ENCODE data around the gene DGKI.
A peak's percentile ranks its signal among the peaks of the same experiment; 100 is the strongest.

The DGKI gene

DNA sequence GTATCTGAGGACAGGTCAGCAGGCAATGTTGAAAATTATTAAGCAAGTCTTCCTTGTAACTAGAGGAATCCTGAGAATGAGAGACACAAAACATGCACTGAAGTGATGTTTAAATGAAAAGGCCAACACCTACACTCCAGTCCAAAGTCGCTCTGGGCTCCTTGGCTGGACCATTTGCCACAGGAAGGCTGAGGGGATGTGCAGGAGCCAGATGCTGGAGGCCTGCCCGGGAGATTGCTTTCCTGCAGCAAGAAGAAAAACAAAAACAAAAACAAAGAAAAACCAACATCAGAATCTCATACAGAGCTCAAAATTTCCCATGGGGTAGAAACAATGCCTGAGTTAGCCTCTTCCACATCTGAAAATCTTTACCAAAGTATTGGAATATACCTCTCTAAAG, 157.0 kb downstream of the DGKI start:
- DNase-seq (ENCODE audit: low read depth, low spot score), result no peak

DNA sequence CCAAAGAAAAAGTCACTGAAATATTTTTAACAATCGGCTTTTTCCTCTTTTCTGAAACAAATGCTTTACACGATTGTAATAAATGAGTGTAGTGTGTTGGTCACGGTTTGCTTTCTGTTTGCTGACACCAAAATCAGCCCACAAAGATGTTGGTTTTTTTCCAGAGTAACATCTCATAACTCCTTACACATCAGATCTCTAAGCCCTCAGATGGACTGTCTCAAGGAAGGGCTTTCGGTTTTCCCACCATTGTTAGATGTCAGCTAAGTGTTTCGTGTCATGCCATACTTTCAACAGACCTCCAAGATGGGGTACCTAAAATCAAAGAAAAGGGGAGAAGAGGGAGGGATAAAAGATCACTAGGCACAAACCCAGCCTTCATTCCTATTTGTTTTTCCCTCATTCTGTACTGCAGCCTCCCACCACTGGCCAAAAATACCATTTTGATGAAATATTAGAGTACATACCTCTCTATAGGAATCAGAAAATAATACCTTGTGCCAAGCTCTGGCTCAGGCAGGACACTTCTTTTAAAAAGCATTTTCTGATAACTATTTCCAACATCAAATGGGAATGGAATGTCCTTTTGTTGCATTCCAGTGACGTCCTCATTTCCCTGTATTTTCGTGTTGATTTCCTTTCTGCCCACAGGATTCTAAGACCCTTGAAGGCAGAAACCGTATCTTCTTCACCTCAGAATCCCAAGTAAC, 159.1 kb downstream of the DGKI start:
- DNase-seq (ENCODE audit: low read depth, low spot score), result no peak

DNA sequence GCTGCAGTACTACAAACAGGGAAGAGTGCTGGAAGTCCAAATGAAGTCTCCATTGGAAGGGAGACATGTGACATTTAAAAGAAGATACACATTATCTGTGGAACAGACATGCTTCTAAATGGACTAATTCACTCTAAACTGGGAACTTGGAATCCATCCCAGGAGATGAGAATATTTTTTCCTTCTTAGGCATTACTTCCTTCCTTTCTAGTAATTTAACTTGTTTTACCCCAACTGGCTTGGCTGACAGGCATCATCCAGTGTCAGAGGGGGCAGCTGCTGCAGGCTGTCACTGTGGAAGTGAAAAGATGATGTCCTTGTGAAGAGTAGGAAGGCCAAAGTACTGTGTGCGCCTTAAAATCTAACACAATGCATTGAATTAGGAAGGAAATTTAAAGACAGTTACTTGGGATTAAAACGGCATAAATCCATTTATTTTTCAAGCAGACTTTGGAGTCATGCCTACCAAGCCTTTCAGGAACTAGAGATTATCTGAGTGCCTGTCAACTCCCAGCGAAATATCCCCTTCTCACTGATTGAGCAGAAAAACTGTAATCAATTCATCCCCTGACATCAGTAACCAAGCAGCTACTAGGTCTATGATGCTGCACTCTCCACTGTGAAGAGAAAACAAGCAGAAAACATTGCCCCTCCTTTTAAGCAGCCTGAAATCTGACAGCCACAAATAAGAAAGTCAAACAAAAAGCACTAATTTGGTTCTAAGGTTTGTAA, 161.2 kb downstream of the DGKI start:
- no peak for DNase-seq (ENCODE audit: low read depth, low spot score)

DNA sequence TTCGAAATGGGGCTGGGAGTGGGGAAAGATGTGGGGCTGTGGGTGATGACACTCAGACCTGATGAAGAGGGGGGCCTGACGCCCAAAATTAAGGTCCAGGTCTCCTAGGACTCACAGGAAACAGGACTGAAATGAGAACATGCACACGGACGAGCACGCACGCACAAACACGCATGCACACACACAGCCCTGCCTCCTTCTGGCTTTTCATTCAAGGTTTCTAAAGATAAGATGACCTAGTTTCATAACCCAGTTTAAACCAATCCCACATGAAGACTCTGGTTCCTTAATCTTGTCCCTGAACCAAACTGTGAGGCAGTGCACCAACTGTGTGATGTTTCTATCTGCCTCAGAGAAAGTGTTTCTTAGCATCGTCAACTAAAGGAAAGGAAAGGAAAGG, 162.0 kb downstream of the DGKI start:
- DNase-seq (ENCODE audit: low read depth, low spot score), result no peak

DNA sequence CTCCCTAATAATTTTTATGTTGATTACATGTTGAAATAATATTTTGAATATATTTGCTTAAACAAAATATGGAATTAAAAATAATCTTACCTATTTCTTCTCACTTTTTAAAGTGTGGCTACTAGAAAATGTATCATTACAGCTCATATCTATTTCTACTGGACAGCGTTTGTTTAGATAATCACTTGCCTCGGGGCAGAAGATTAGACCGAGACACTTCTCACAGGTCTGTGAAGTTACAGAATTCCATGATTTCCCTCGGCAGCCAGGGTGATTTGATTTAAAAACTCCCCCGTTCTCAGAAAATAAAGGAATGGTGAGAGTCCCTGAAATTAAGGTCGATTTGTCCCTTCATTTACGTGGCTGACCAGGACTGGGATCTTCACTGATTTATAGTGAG, 162.5 kb downstream of the DGKI start:
- no peak for DNase-seq (ENCODE audit: low read depth, low spot score)

DNA sequence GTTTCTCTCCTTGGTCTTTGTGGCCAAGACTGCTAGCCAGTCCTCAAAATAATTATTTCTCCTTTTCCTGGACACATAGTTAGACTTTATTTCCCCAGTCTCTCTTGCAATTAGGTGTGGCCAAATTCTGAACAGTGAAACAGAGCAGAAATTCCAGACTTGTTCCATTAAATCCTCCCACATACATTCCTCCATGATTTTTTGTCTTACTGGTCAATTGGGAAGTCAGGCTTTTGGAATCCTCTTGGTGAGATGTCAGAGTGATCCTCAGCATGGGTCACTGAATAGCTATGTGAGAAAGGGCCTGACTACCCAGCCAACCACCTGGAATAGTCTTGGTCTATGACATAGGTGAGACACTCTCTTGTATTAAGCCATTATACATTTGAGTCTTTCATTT, 164.2 kb downstream of the DGKI start:
- no peak for DNase-seq (ENCODE audit: low read depth, low spot score)

DNA sequence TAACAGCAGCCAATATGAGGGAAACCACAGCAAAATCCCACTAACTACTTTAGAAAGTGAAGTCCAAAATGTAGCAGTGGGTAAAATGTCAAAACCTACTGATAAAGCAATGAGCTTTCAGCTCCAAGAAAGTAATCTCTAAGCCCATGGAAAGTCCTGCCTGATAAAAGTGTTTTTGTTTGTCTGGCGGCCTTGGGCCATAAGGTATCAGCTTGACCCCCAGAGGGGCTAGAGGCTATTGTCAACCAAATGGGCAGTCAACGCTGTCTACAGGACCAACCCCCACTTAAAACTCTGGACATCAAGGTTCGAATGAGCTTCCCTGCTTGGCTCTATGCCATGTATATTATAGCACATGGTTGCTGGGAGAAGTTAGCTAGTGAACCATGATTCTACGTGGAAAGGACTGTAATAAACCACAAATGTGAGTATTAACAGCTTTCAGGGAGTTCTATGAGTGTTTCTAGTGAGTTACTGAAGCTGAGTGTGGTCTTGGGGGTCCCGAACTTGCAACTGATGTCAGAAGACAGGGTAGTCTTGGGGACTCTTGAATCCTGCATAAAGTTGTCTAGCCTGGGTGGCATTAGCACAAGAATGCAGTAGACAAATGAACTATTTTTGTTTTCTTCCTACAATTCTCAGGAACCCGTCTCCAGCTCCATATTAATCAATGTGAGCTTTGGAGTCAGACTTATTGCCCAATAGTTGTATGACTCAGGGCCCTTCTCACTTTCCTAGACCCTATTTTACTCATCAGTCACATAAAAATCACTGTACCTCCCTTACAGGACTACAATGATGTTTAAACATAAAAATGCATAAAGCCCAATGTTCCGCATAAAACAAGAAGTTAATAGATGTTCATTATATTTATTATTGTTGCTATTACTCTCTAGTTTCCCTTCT, 164.9 kb downstream of the DGKI start:
- no peak for DNase-seq (ENCODE audit: low read depth, low spot score)

DNA sequence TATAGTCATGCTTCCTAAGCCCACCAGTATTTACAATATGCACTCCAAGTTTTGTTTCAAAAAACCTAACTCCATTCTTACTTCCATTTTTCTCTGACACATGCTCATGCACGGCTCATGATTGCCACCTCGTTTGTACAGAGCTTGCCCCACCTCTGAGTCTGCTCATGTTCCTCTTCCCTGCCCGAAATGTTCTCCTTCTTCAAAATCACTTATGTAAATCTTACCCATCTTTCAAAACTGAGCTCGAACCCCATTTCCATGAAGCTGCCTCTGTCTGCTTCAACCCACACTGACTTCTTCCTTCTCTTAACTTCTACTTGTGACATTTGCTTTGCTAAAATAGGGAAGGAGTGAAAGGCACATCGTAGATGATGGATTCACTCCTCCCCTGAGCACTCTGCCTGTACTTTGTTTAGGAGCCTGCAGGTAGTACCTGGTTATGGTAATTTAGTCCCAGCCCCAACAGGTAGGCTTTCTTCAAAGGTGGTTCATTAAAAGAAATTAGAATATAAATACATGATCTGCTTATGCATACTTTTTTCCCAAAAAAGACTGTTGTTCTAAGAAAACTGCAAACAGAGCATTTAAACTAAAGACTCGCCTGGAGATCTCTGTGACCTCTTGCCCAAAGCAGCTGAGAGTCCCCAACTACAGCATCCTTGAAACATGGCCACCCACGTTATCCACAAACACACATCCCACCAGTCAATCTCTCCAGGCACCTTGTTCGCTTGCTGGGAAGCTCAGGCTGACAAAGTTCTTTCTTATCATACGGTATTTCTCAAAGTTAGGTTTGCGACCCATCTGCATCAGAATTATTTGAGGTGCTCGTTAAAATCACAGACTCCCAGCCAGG, 172.0 kb downstream of the DGKI start:
- no peak for DNase-seq (ENCODE audit: low read depth, low spot score)

DNA sequence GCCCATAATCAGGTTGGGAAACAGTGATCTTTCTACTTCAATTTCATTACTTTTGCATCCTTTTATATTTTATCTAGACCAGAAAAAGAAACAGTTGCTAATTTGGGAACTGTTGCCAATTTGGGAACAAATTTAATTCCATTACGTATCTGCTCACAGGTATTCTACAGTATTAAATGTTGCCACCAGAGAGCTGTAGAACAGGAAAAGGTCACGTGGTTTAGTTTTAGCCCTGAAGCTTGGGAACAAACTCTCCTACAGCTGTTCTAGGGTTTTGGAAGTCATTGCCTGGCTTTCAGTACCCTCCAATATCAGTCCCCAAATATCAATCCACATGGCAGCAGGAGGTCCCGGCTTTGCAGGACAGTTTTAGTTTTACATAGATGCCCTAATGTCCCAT, 172.7 kb downstream of the DGKI start:
- no peak for DNase-seq (ENCODE audit: low read depth, low spot score)

DNA sequence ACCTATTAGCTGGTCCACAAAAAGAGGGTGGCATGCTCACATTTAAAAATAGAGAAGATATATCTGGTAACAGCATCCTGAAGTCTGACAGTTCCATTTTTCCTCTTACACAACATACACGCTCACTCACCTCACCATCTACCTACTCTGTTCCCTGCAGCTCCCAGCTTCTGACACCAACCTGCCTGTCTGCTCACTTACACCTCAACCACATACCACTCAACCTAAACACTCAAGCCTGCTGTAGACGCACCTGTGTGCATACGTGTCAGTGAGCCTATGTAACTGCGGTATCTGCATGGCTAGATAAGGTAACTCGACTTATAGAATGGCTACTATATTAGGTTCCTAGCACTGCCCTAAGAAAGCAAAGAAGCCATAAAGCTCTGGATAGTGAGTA, 174.9 kb downstream of the DGKI start:
- DNase-seq (ENCODE audit: low read depth, low spot score), result no peak

DNA sequence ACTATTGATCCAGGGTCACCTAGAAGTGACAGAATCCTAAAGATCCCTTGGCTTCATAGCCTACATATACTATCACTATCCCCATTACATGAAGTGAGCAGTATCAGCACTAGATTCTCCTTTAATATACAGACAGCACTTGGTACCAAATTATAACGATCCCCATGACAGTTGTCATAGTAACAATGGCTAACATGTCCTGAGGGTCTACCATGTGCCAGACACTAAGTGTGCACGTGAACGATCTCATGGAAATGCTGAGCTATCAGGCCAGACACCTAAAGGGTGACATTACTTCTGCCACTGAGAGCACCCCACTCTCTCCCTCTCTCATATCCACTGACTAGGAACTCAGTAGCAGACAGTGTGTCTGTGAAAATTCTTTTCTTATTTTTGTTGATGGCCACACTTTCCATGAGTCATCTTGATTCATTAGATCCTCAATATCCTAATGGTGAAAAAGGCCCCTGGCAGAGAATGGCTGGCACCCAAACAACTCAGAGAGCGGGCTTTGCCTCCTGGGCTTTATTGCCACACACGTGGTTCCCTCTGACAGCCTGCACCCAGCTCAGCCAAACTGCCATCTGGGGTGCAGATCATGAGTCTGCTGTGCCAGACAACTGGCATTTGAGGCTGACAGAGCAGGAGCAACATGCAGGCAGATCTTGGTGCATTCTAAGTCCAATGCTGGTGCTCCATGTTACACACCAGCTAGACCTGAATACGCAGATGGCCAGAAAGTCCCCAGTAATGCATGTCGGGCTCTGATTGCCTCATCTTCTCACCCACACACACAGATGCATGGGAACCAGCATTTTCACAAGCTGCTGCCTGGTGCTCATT, 176.3 kb downstream of the DGKI start:
- DNase-seq (ENCODE audit: low read depth, low spot score), result no peak

DNA sequence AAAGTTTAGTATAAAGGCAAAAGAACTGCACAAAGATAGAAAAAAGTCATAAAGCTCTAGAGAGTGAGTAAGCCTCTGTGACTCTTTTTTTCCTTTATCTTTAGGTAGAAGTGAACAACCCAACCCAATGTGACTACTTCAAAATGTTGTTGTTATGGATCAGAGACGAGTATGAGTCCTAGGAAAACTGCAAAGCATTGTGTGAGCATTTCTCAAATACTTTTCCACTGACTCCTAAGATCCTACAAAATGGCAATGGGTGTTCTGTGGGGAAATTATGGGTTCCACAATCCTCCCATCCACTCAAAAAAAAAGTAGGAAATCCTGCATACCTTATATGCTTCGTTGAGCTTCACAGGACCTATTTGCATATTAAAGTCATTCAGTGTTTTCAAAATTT, 177.1 kb downstream of the DGKI start:
- no peak for DNase-seq (ENCODE audit: low read depth, low spot score)

DNA sequence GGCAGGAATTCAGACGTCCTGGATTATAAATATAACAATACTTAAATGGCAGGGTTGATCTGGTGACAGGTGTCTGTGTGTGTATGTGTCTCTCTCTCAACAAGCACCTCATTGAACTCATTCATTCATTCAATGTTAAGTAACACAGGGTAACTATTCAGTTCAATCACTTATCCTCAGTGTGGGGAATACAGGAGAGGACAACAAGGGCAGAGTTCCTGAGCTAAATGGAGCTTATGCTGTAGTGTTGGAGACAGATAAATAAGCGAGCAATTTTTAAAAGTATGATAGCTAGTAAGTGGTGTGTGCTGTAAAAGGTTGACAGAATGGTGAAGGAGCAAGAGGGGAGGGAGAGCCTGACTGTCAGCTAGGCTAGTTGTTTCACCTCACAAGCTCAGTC, 178.4 kb downstream of the DGKI start:
- no peak for DNase-seq (ENCODE audit: low read depth, low spot score)

DNA sequence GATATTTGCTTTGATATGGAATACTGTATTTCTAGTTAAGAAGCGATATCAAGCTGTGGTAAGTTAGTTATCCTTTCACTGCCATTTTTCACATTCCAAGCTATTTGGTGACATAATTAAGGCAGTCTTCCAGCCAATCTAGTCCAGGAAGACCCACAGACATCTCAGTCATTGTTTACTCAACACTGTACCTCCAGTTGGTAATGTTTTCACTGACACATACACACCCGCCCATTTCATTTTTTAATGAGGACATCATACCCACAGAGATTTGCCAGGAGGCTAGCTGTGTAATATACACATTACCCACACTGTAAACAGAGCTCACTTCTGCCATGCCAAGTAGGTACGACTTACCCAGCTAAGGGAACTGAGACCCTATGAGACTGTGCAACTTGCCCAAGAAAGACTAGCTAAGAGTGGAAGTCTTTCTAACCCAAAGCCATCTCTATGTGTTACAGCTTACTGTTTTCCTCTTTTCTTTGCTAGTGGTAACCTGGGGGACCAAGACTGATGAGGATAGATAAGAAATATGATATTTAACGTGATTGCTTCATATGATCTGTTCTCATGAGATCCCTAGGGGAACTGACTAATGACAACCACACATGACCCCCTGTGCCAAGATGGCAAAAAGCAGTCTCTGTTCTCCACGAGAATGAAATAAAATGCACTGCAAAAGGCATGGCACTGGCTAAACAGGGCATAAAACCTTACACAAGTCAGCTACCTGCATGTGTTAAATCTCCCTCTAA, 179.0 kb downstream of the DGKI start:
- DNase-seq (ENCODE audit: low read depth, low spot score), result no peak

DNA sequence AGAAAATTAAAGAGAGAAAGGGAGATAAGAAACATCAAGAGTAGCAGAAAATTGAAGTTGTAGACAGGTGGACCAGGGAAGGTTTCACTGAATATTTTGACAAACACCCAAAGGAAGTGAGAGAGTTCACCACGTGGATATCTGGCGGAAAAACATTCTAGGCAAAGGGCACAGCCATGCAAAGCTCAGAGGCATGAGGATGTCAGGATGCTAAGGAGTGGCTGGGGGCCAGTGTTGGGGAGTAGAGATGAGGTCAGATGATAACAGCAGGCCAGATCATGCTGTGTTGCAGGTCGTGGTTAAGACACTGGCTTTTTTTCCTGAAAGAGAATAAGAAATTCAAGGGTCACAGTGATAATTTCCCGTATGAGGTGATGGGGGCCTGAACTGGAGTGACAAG, 181.9 kb downstream of the DGKI start:
- DNase-seq (ENCODE audit: low read depth, low spot score), result no peak

DNA sequence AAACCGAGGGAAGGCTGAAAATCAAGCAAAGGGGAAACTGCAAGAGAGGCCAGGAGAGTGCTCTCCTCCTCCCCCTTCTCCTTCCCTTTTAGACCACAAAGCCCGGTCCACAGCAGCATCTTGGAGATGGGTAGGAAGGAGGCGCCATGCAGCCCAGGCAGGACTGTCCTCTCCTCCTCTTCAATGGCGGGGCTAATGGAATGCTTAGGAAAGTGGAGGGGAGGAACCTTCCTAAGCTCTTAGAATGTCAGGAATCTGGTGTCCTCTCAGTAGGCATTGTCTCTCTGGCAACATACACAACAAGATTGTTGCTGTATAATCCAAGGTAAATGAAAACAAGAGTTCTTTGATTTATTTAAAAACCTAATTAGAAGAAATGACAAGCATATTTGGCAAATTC, 185.1 kb downstream of the DGKI start:
- peak; percentile 68 for DNase-seq (ENCODE audit: low read depth, low spot score)

DNA sequence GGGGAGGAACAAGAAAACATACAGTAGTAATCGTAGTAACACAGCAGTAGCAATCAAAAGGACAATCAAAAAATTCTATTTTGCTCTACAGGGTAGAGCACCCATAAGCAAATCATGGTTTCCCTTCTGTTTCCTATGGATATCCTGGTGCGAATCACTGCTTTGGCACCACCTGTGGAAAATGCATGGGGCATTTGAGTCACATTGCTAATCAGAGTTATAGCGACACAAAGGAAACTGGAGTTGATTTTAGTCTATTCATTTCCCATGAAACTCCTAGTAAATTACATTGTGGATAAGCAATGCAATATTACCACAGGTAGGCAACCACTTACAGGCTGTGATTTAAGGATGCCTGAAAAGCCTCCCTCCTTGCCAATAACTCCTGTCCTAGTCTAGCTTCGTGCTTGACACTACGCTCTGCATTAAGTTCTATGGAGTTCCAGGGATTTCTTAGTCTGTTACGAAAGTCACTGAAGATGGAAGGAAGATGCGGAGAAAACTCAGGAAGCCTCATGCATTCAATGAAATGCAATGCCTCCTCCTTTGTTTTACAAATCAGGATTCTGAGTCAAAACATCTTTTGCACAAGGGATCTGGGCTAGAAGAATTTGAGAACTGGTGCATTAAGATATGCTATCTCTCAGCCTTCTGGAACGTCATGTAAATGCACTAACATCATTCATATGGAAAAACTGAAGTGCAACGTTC, 188.4 kb downstream of the DGKI start:
- no peak for DNase-seq (ENCODE audit: low read depth, low spot score)

DNA sequence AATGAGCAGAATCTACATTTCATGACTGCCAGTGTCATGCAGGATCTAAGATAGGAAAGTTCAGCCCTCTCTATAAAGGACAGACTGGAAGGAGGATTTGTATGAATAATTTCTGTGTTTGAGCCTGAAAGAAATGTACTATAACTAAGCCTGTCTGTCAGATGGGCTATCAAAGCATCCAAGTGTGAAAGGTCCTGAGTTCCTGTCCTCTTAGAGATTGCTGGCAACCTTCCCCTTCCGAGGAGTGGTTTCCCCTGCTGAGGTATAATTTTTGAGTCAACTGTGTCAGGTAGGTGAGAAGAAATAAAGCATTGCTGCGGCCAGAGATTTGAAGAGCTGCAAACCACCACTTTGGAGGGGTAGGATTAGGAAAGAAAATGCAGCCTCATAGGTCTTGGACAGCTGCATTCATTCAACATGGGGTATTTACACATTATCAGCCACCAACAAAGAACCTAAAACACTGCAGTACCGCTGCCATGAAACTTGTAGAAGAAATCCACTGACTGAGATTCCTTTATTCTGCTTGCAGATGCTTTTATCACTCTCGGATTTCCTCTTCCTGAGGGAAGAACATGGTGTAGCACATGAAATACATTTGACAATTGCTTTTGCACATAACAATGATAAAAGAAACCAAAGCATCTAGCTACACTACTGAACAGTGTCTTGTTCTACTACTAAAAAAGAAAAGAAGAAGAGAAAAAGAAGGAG, 189.1 kb downstream of the DGKI start:
- DNase-seq (ENCODE audit: low read depth, low spot score), result no peak

DNA sequence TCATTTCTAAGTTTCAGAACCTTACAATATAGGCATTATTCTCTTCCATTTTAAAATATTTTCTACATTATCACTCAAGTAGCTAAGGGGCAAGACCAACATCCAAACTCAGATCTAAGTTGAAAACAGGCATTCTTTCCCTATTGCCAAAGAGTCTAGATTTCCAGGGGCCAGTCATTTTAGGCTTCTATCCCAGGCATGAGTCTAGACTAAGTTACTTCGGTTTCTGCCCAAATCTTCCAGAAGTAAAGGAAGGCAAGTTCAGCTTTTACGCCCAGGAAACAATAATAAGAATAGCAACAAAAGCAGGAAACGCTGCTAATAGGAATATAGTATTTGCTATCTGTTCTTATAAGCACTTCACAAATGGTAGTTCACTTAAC, 189.9 kb downstream of the DGKI start:
- no peak for DNase-seq (ENCODE audit: low read depth, low spot score)

All from ELF-1 (cell line).